Spleen (tissue), 11 donors: ENCODE results near the gene SLC39A11. TPM values are rescaled to one million over a fixed set of nuclear protein-coding genes. Genes with fewer than 3 reads are reported as not detected.

Source experiments
- DNase-seq: peaks from one replicate; pipeline ENCODE4 v3.0.0-alpha.2; 2020
- H3K27ac ChIP-seq, 8 donors: fragments of 200-600 bp; sonication (generic) in 7 of 8; 1 replicate in 4 of 8; 2 replicates in 4 of 8; pipeline versions ENCODE4 v1.5.0 to v1.8.0; 2016 to 2021; ENCODE audit warnings: inconsistent platforms in 4 of 8, mild to moderate bottlenecking in 4 of 8, moderate library complexity in 1 of 8
- H3K27me3 ChIP-seq, 7 donors: fragments of 200-600 bp; sonication (generic) in 6 of 7; replicated peaks in 1 of 7; 1 replicate in 4 of 7; 2 replicates in 3 of 7; pipeline versions ENCODE4 v1.5.0 to v1.8.0; 2016 to 2021; ENCODE audit warnings: inconsistent platforms in 3 of 7, mild to moderate bottlenecking in 1 of 7
- H3K36me3 ChIP-seq, 6 donors: fragments of 200-600 bp; sonication (generic) in 5 of 6; 1 replicate in 4 of 6; 2 replicates in 2 of 6; pipeline versions ENCODE4 v1.5.0 to v1.8.0; 2016 to 2021; ENCODE audit warnings: inconsistent platforms in 2 of 6
- H3K4me1 ChIP-seq, 6 donors: fragments of 200-600 bp; sonication (generic) in 5 of 6; 1 replicate in 3 of 6; 2 replicates in 3 of 6; pipeline versions ENCODE4 v1.5.0 to v1.8.0; 2016 to 2021; ENCODE audit warnings: inconsistent platforms in 3 of 6
- H3K4me3 ChIP-seq, 8 donors: fragments of 200-600 bp; sonication (generic) in 7 of 8; 1 replicate in 4 of 8; 2 replicates in 4 of 8; pipeline versions ENCODE4 v1.5.0 to v1.8.0; 2016 to 2021; ENCODE audit warnings: inconsistent platforms in 4 of 8, mild to moderate bottlenecking in 4 of 8, moderate library complexity in 2 of 8
- H3K9me3 ChIP-seq, 8 donors: fragments of 200-600 bp; sonication (generic) in 7 of 8; 1 replicate in 4 of 8; 2 replicates in 4 of 8; pipeline versions ENCODE4 v1.5.0 to v1.8.0; 2016 to 2021; ENCODE audit warnings: inconsistent platforms in 4 of 8
- POLR2A ChIP-seq, 3 donors: fragments of 450-650 bp; IDR thresholded peaks; one replicate each; pipeline ENCODE4 v1.5.1; 2017; ENCODE audit warnings: antibody characterized with exemption in 3 of 3, mild to moderate bottlenecking in 1 of 3
- POLR2AphosphoS5 ChIP-seq, 3 donors: sonication (generic); formaldehyde crosslinking; IDR thresholded peaks; one replicate each; pipeline ENCODE4 v1.5.1; 2017; ENCODE audit warnings: antibody characterized with exemption in 3 of 3
- WGBS, 5 donors: extraction: QIAGEN DNeasy Blood & Tissue Kit in 3 of 5; methylation state at CpG; one replicate each; pipeline versions ENCODE4 v1.1.5 to v1.1.7; 2013 to 2018; 5-methylcytosine and 5-hydroxymethylcytosine counted together
- intact Hi-C: fragments of 100-400 bp; cut with DNase I; formaldehyde crosslinking; loops from one replicate; pipeline ENCODE4 v1.15.0; 2023; ENCODE audit warnings: low total_unique reads
- polyA plus RNA-seq, 3 donors: library from polyadenylated mRNA; stranded (reverse); fragments of 200-250 nt; gene quantifications; one replicate each; pipeline ENCODE4 v1.2.1, GENCODE V29; 2013
- total RNA-seq, 7 donors: library from RNA; depleted of rRNA in 3 of 7; stranded (reverse); fragments of >200 nt in 3 of 7; fragmentation: NEBNext Ultra II Directional in 4 of 7; extraction: Animal tissue kit (Norgen Biotek cat#: 25700) in 4 of 7; gene quantifications; one replicate each; pipeline versions ENCODE4 v1.1.0 to v1.2.1, GENCODE V29; 2016 to 2021
- TF ChIP-seq, protein P1 (sequence below), 11 experiments: fragments of 200-600 bp in 7 of 11; fragments of 450-650 bp in 4 of 11; sonication (generic) in 4 of 11; IDR thresholded peaks in 8 of 11; conservative IDR thresholded peaks in 3 of 11; 1 replicate in 7 of 11; 2 replicates in 4 of 11; pipeline versions ENCODE4 v1.4.0 to v1.8.0; 2016 to 2021; ENCODE audit warnings: antibody characterized with exemption in 11 of 11, inconsistent platforms in 4 of 11, mild to moderate bottlenecking in 1 of 11
- donor health status: healthy with polysubstance abuse.
- donor health status: DM: no; HTN: no; CAD: no; lungs with moderate emphysema.
- donor health status: DM: no; HTN: no; CAD: no.
- donor health status: Bipolar disorder and iron deficiency.
- donor health status: healthy.
- donor health status: DM: no; HTN: no; CAD: no.
- donor health status: DM: yes; HTN: yes; CAD: no.

The SLC39A11 gene
- total and polyA plus RNA-seq, 10 donors, result 4.1 to 45.2 (median 27.8) TPM

DNA sequence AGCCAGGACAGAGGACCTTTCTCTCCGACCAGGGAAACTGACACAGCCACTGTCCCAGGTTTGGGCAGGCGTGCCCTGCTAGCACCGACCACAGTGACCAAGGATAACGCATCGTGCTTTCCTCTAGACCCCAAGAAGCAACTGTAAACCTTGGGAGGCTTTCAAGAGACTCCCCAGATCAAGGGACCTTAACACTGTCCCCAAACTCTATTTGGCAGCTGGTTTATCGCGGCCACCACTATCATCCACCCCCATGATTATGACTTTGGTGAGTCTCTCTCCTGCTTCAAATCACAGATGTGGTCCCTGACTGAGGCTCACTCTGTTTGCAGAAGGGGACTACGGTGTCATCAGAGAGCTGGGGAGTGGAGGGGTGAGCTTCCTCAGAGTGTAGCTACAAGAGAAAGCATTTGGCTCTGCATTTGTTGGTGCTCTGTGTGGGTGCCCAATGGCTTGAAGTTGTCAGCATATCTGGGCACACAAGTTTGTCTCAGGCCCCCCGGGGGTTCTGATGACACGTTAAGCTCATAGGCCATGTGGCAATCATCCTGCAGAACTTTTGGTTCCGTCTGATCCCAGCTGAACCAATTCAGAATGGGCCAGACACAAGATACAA, 408.0 kb downstream of the SLC39A11 start:
- Histone ChIP-seq H3K4me3 (no peak overlapping the region), H3K36me3 (peaks cover 0 to 2% (median 0%) of the 10 kb centered on the region in 6 donors), H3K9me3 (no peaks in the 10 kb centered on the region), H3K4me1 (no peaks in the 10 kb centered on the region), H3K27me3 (no peaks in the 10 kb centered on the region), H3K27ac (no peak overlapping the region)
- WGBS, 5 donors, result 87 to 92% (median 91%) methylated on average over 11 of the region's 11 CpGs
- TF ChIP-seq, protein P1, sequence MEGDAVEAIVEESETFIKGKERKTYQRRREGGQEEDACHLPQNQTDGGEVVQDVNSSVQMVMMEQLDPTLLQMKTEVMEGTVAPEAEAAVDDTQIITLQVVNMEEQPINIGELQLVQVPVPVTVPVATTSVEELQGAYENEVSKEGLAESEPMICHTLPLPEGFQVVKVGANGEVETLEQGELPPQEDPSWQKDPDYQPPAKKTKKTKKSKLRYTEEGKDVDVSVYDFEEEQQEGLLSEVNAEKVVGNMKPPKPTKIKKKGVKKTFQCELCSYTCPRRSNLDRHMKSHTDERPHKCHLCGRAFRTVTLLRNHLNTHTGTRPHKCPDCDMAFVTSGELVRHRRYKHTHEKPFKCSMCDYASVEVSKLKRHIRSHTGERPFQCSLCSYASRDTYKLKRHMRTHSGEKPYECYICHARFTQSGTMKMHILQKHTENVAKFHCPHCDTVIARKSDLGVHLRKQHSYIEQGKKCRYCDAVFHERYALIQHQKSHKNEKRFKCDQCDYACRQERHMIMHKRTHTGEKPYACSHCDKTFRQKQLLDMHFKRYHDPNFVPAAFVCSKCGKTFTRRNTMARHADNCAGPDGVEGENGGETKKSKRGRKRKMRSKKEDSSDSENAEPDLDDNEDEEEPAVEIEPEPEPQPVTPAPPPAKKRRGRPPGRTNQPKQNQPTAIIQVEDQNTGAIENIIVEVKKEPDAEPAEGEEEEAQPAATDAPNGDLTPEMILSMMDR (IDR thresholded peaks at IDR 0.05 in 8 of 11, conservative IDR thresholded peaks at IDR 0.05 in 3 of 11), result no peak
- TF ChIP-seq POLR2A (IDR thresholded peaks at IDR 0.05) (no peak), POLR2AphosphoS5 (IDR thresholded peaks at IDR 0.05) (no peak)
- no peak for DNase-seq
- intact Hi-C loops, result no loop called here

GRCh38 chr17:72683506-72684404, 408.7 kb downstream of the SLC39A11 start:
- Histone ChIP-seq H3K27ac (no peak overlapping the region), H3K4me3 (no peak overlapping the region)
- intact Hi-C loops, result no loop called here

DNA sequence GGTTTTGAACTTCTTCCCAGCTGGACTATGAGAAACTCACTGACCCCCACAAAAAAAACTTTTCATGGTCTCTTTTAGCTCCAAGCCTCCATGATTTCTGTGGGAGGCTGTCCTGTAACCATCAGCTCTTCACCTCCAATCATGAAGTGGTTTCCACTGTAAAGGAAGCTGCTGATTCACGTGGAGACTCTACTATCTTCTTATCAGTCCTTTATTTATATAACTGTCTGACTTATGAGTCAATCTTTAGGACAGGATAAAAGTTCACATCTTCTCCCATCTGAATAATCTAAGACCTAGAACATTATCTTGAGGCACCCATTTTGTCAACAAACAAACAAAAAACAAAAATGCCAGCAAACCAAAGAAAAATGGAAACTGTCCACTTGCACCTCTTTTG, 409.9 kb downstream of the SLC39A11 start:
- 57 to 77% (median 66%) methylated on average over 1 of the region's 1 CpG for WGBS, 5 donors
- Histone ChIP-seq H3K4me1 (no peaks in the 10 kb centered on the region), H3K4me3 (no peak overlapping the region), H3K36me3 (no peaks in the 10 kb centered on the region), H3K27me3 (no peaks in the 10 kb centered on the region), H3K9me3 (no peaks in the 10 kb centered on the region), H3K27ac (no peak overlapping the region)
- TF ChIP-seq, protein P1 (IDR thresholded peaks at IDR 0.05 in 8 of 11, conservative IDR thresholded peaks at IDR 0.05 in 3 of 11), result no peak
- TF ChIP-seq POLR2A (IDR thresholded peaks at IDR 0.05) (no peak), POLR2AphosphoS5 (IDR thresholded peaks at IDR 0.05) (no peak)
- no peak for DNase-seq
- intact Hi-C loops, result no loop called here

More at GRCh38 chr17:72683506-72684404, 408.7 kb downstream of the SLC39A11 start:
- Histone ChIP-seq H3K9me3 (no peaks in the 10 kb centered on the region), H3K36me3 (no peaks in the 10 kb centered on the region), H3K4me1 (no peaks in the 10 kb centered on the region), H3K27me3 (no peaks in the 10 kb centered on the region)
- TF ChIP-seq, protein P1 (IDR thresholded peaks at IDR 0.05 in 8 of 11, conservative IDR thresholded peaks at IDR 0.05 in 3 of 11), result no peak
- TF ChIP-seq POLR2AphosphoS5 (IDR thresholded peaks at IDR 0.05), result no peak
- TF ChIP-seq POLR2A (IDR thresholded peaks at IDR 0.05), result no peak
- 78 to 96% (median 90%) methylated on average over 6 to 10 of the region's 10 CpGs for WGBS, 5 donors
- no peak for DNase-seq

DNA sequence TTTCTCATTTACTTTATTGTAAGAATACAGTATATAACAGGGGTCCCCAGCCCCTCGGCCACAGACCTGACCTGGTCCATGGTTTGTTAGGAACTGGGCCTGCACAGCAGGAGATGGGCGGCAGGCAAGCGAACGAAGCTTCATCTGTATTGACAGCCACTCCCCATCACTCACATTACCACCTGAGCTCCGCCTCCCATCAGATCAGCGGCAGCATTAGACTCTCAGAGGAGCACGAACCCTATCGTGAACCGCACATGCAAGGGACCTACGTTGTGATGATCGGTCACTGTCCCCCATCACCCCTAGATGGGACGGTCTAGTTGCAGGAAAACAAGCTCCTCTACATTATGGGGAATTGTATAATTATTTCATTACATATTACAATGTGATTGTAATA, 410.6 kb downstream of the SLC39A11 start:
- peaks cover 0 to 4% (median 0%) of the 10 kb centered on the region in 6 donors for H3K36me3 ChIP-seq
- H3K27me3 ChIP-seq, result no peaks in the 10 kb centered on the region
- WGBS, 5 donors, result 91 to 94% (median 93%) methylated on average over 12 of the region's 12 CpGs
- no peaks in the 10 kb centered on the region for H3K4me1 ChIP-seq
- H3K27ac ChIP-seq, result no peak overlapping the region
- intact Hi-C loops, result no loop called here
- TF ChIP-seq POLR2A (IDR thresholded peaks at IDR 0.05) (no peak), POLR2AphosphoS5 (IDR thresholded peaks at IDR 0.05) (no peak)
- TF ChIP-seq, protein P1 (IDR thresholded peaks at IDR 0.05 in 8 of 11, conservative IDR thresholded peaks at IDR 0.05 in 3 of 11), result no peak
- H3K4me3 ChIP-seq, result no peak overlapping the region
- no peak for DNase-seq
- H3K9me3 ChIP-seq, result no peaks in the 10 kb centered on the region
